Erythroblast (primary cell): ENCODE measurements around the gene PRAMEF5.
"Not testable (repeated sequence)": the region's sequence is repeated elsewhere in the genome, so short reads cannot be mapped to it uniquely, and the experiment has no call there.

ENCODE experiments used
- GATA1 ChIP-seq: IDR thresholded peaks from 2 replicates; pipeline ENCODE4 v1.6.1; 2011; ENCODE audit warnings: low read depth, mild to moderate bottlenecking, control low read depth, low read length, moderate library complexity
- POLR2A ChIP-seq: IDR thresholded peaks from 2 replicates; pipeline ENCODE4 v1.6.1; 2011; ENCODE audit warnings: mild to moderate bottlenecking, low read length

GRCh38 chr1:13230601-13231000, 23.4 kb upstream of the PRAMEF5 start:
- not testable (repeated sequence) for TF ChIP-seq POLR2A, GATA1
